Activated CD4-positive, alpha-beta T cell treated with anti-CD3 and anti-CD28 coated beads for 36 hours (primary cell): ENCODE measurements around the gene OXTR. TPM values are rescaled to one million over a fixed set of nuclear protein-coding genes. Genes with fewer than 3 reads are reported as not detected.

Source experiments
- ATAC-seq: fragments of 200-7000 bp; cut with Tn5 transposase; one replicate; pipeline ENCODE4 v1.10.0; 2021; ENCODE audit warnings: mild to moderate bottlenecking, moderate library complexity
- CTCF ChIA-PET: fragments of 350-600 bp; sonication (Branson Sonifier 250); formaldehyde crosslinking; loops from one replicate; lab custom pipeline; 2021; ENCODE audit warnings: antibody characterized with exemption; lab: Charles Lee
- POLR2A ChIA-PET: fragments of 350-600 bp; sonication (Branson Sonifier 250); formaldehyde crosslinking; loops from one replicate; lab custom pipeline; 2021; ENCODE audit warnings: antibody characterized with exemption, inconsistent platforms; lab: Charles Lee
- DNase-seq: peaks from one replicate; pipeline ENCODE4 v3.0.0-alpha.2; 2020
- H3K27ac Mint-ChIP-seq: one replicate; pipeline ENCODE4 v1.8.0; 2021; ENCODE audit warnings: mixed read lengths
- H3K27me3 Mint-ChIP-seq: one replicate; pipeline ENCODE4 v1.8.0; 2021; ENCODE audit warnings: mixed read lengths
- H3K36me3 Mint-ChIP-seq: one replicate; pipeline ENCODE4 v1.8.0; 2021; ENCODE audit warnings: low read depth, mixed read lengths
- H3K4me1 Mint-ChIP-seq: one replicate; pipeline ENCODE4 v1.8.0; 2021; ENCODE audit warnings: mixed read lengths
- H3K4me3 Mint-ChIP-seq: one replicate; pipeline ENCODE4 v1.8.0; 2021; ENCODE audit warnings: mild to moderate bottlenecking, moderate library complexity, mixed read lengths
- H3K9me3 Mint-ChIP-seq: one replicate; pipeline ENCODE4 v1.8.0; 2021; ENCODE audit warnings: low read depth, mixed read lengths
- intact Hi-C, 2 experiments: fragments of 100-400 bp; cut with DNase I in 1 of 2; cut with micrococcal nuclease in 1 of 2; formaldehyde crosslinking; loops; one replicate each; pipeline versions ENCODE4 v1.14.2 to v1.15.1; 2022 to 2024; cut with DNase I, micrococcal nuclease
- total RNA-seq, 2 experiments: library from RNA; stranded (reverse); gene quantifications; one replicate each; pipeline ENCODE4 v1.2.3, GENCODE V29; 2021

OXTR gene
- total RNA-seq, 2 experiments from 2014 or later = 0.70 to 0.91 TPM

GRCh38 chr3:8709287-8709686 is 60.1 kb downstream of the OXTR start:
- POLR2A ChIA-PET = no interaction called here
- intact Hi-C loops = no loop called here
- CTCF ChIA-PET = no interaction called here
- DNase-seq (no peak), ATAC-seq (no peak)
- no peak overlapping the region for H3K27ac Mint-ChIP-seq
- no peaks in the 10 kb centered on the region for H3K4me1 Mint-ChIP-seq
- H3K4me3 Mint-ChIP-seq = no peak overlapping the region
- H3K27me3 Mint-ChIP-seq = peaks cover 4% of the 10 kb centered on the region
- H3K9me3 Mint-ChIP-seq = peaks cover 7% of the 10 kb centered on the region
- no peaks in the 10 kb centered on the region for H3K36me3 Mint-ChIP-seq

- H3K9me3 Mint-ChIP-seq = peaks cover 7% of the 10 kb centered on the region
- peaks cover 2% of the 10 kb centered on the region for H3K27me3 Mint-ChIP-seq
- H3K36me3 Mint-ChIP-seq = no peaks in the 10 kb centered on the region
- CTCF ChIA-PET = no interaction called here
- DNase-seq (no peak), ATAC-seq (no peak)
- no peak overlapping the region for H3K27ac Mint-ChIP-seq
- no peak overlapping the region for H3K4me3 Mint-ChIP-seq
- intact Hi-C loops = no loop called here
- H3K4me1 Mint-ChIP-seq = no peaks in the 10 kb centered on the region
- POLR2A ChIA-PET = no interaction called here
Observed at GRCh38 chr3:8705575-8705974, 63.8 kb downstream of the OXTR start.

DNA sequence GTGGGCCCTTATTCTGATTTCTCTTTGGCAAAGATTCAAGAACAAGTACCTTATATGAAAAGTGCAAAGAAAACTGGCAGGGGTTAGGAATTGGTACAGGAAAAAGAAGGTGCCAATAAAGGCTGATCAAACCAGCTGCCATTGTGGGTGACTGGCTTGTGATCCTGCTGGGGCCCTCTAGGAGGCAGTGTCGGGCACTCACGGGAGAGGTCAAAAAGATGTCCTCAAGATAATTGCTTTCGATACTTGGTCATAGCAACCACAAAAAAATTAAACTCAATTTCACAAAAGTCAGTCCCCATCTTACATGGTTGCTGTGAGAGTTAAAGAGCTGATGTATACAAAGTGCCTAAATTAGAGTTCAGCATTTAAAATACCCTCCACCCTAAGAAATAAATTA is 66.9 kb downstream of the OXTR start:
- no peaks in the 10 kb centered on the region for H3K4me1 Mint-ChIP-seq
- intact Hi-C loops = no loop called here
- no peak overlapping the region for H3K4me3 Mint-ChIP-seq
- ChIA-PET POLR2A (no interaction called here), CTCF (no interaction called here)
- H3K27ac Mint-ChIP-seq = no peak overlapping the region
- no peak for ATAC-seq
- DNase-seq = peak; percentile 28
- H3K9me3 Mint-ChIP-seq = peaks cover 7% of the 10 kb centered on the region
- H3K27me3 Mint-ChIP-seq = peaks cover 2% of the 10 kb centered on the region
- H3K36me3 Mint-ChIP-seq = no peaks in the 10 kb centered on the region

Other genes starting within 250 kb of the OXTR start
- under 1 TPM; 0.09 to 0.11 TPM for gene SSUH2, start 124.8 kb downstream of the OXTR start, total RNA-seq
- not detected for gene CAV3, start 35.8 kb downstream of the OXTR start, total RNA-seq
- 10 to 100 TPM; 47.8 to 50.5 TPM for gene RAD18, start 193.9 kb upstream of the OXTR start, total RNA-seq